ENCODE measurements around the gene KCTD17. TPM values are rescaled to one million over a fixed set of nuclear protein-coding genes. Genes with fewer than 3 reads are reported as not detected.

KCTD17 gene
- polyA plus RNA-seq, 6 donors from 2014 or later, result 6.7 to 15.6 (median 9.5) TPM

GRCh38 chr22:37074537-37074936 lies 23.0 kb downstream of the KCTD17 start:
- DNase-seq, result no peak
- ATAC-seq (ENCODE audit: low read depth in 2 of 2), result no peak
- no peak overlapping the region for H3K4me3 Mint-ChIP-seq
- peak overlapping the region in 1 of 6 donors; percentile 82 for H3K27ac Mint-ChIP-seq
- H3K9me3 Mint-ChIP-seq, result no peaks in the 10 kb centered on the region
- H3K36me3 Mint-ChIP-seq, result no peaks in the 10 kb centered on the region
- H3K4me1 Mint-ChIP-seq, result peaks cover 0 to 13% (median 0%) of the 10 kb centered on the region in 3 donors
- H3K27me3 Mint-ChIP-seq, result peaks cover 9 to 41% (median 37%) of the 10 kb centered on the region in 3 donors

GRCh38 chr22:37075046-37075445 lies 23.5 kb downstream of the KCTD17 start:
- Mint-ChIP-seq H3K4me3 (no peak overlapping the region), H3K9me3 (no peaks in the 10 kb centered on the region), H3K4me1 (peaks cover 0 to 13% (median 0%) of the 10 kb centered on the region in 3 donors), H3K27ac (no peak overlapping the region), H3K27me3 (peaks cover 8 to 39% (median 36%) of the 10 kb centered on the region in 3 donors), H3K36me3 (no peaks in the 10 kb centered on the region)
- DNase-seq (no peak), ATAC-seq (ENCODE audit: low read depth in 2 of 2) (no peak)

GRCh38 chr22:37075822-37076433 lies 24.4 kb downstream of the KCTD17 start:
- no peak for DNase-seq
- no peak for ATAC-seq (ENCODE audit: low read depth in 2 of 2)
- H3K4me1 Mint-ChIP-seq, result peaks cover 0 to 13% (median 0%) of the 10 kb centered on the region in 3 donors
- H3K36me3 Mint-ChIP-seq, result no peaks in the 10 kb centered on the region
- peaks cover 8 to 39% (median 28%) of the 10 kb centered on the region in 3 donors for H3K27me3 Mint-ChIP-seq
- no peaks in the 10 kb centered on the region for H3K9me3 Mint-ChIP-seq
- H3K27ac Mint-ChIP-seq, result peak overlapping the region in 1 of 6 donors; percentile 79
- H3K4me3 Mint-ChIP-seq, result no peak overlapping the region

- DNase-seq (peak; percentile 58), ATAC-seq (ENCODE audit: low read depth in 2 of 2) (peak; percentile 65 to 68)
- Mint-ChIP-seq H3K9me3 (no peaks in the 10 kb centered on the region), H3K4me1 (peaks cover 0 to 13% (median 0%) of the 10 kb centered on the region in 3 donors), H3K36me3 (no peaks in the 10 kb centered on the region), H3K27me3 (peaks cover 13 to 39% (median 28%) of the 10 kb centered on the region in 3 donors), H3K4me3 (no peak overlapping the region), H3K27ac (peak overlapping the region in 2 of 6 donors; percentile 42 to 52)
These were observed 26.4 kb downstream of the KCTD17 start for GRCh38 chr22:37077802-37078448.

GRCh38 chr22:37079158-37079557 lies 27.6 kb downstream of the KCTD17 start:
- peaks cover 13 to 46% (median 33%) of the 10 kb centered on the region in 3 donors for H3K27me3 Mint-ChIP-seq
- peaks cover 0 to 13% (median 0%) of the 10 kb centered on the region in 3 donors for H3K4me1 Mint-ChIP-seq
- H3K27ac Mint-ChIP-seq, result peak overlapping the region in 2 of 6 donors; percentile 10 to 40
- ATAC-seq (ENCODE audit: low read depth in 2 of 2) (no peak), DNase-seq (no peak)
- no peaks in the 10 kb centered on the region for H3K36me3 Mint-ChIP-seq
- H3K9me3 Mint-ChIP-seq, result no peaks in the 10 kb centered on the region
- H3K4me3 Mint-ChIP-seq, result no peak overlapping the region

GRCh38 chr22:37079668-37080171 lies 28.2 kb downstream of the KCTD17 start:
- peak overlapping the region in 3 of 6 donors; percentile 10 to 82 (median 50) for H3K27ac Mint-ChIP-seq
- H3K4me3 Mint-ChIP-seq, result no peak overlapping the region
- no peak for DNase-seq
- ATAC-seq (ENCODE audit: low read depth in 2 of 2), result peak; percentile 36 to 67
- peaks cover 13 to 41% (median 33%) of the 10 kb centered on the region in 3 donors for H3K27me3 Mint-ChIP-seq
- H3K9me3 Mint-ChIP-seq, result no peaks in the 10 kb centered on the region
- H3K36me3 Mint-ChIP-seq, result no peaks in the 10 kb centered on the region
- H3K4me1 Mint-ChIP-seq, result peaks cover 0 to 13% (median 0%) of the 10 kb centered on the region in 3 donors

- no peak overlapping the region for H3K4me3 Mint-ChIP-seq
- no peaks in the 10 kb centered on the region for H3K36me3 Mint-ChIP-seq
- H3K9me3 Mint-ChIP-seq, result no peaks in the 10 kb centered on the region
- H3K4me1 Mint-ChIP-seq, result peaks cover 0 to 13% (median 0%) of the 10 kb centered on the region in 3 donors
- H3K27me3 Mint-ChIP-seq, result peaks cover 9 to 42% (median 33%) of the 10 kb centered on the region in 3 donors
- no peak for DNase-seq
- ATAC-seq (ENCODE audit: low read depth in 2 of 2), result no peak
- H3K27ac Mint-ChIP-seq, result peak overlapping the region in 1 of 6 donors; percentile 40
These were observed 28.9 kb downstream of the KCTD17 start for GRCh38 chr22:37080438-37080837.

GRCh38 chr22:37080838-37081237 lies 29.3 kb downstream of the KCTD17 start:
- Mint-ChIP-seq H3K4me1 (peaks cover 0 to 13% (median 0%) of the 10 kb centered on the region in 3 donors), H3K4me3 (no peak overlapping the region), H3K9me3 (no peaks in the 10 kb centered on the region), H3K27me3 (peaks cover 5 to 42% (median 33%) of the 10 kb centered on the region in 3 donors), H3K36me3 (no peaks in the 10 kb centered on the region), H3K27ac (no peak overlapping the region)
- DNase-seq (no peak), ATAC-seq (ENCODE audit: low read depth in 2 of 2) (no peak)

- Mint-ChIP-seq H3K27me3 (peaks cover 5 to 42% (median 29%) of the 10 kb centered on the region in 3 donors), H3K9me3 (no peaks in the 10 kb centered on the region), H3K27ac (no peak overlapping the region), H3K36me3 (no peaks in the 10 kb centered on the region), H3K4me3 (no peak overlapping the region), H3K4me1 (peaks cover 0 to 13% (median 0%) of the 10 kb centered on the region in 3 donors)
- ATAC-seq (ENCODE audit: low read depth in 2 of 2), result no peak
- no peak for DNase-seq
These were observed 30.8 kb downstream of the KCTD17 start for GRCh38 chr22:37082251-37082873.

- H3K36me3 Mint-ChIP-seq, result no peaks in the 10 kb centered on the region
- peaks cover 5 to 45% (median 35%) of the 10 kb centered on the region in 3 donors for H3K27me3 Mint-ChIP-seq
- peak overlapping the region in 1 of 8 donors; percentile 43 for H3K4me3 Mint-ChIP-seq
- no peak for DNase-seq
- ATAC-seq (ENCODE audit: low read depth in 2 of 2), result no peak
- H3K4me1 Mint-ChIP-seq, result peaks cover 0 to 4% (median 0%) of the 10 kb centered on the region in 3 donors
- H3K9me3 Mint-ChIP-seq, result no peaks in the 10 kb centered on the region
- H3K27ac Mint-ChIP-seq, result no peak overlapping the region
These were observed 32.4 kb downstream of the KCTD17 start for GRCh38 chr22:37083914-37084313.

- Mint-ChIP-seq H3K36me3 (no peaks in the 10 kb centered on the region), H3K9me3 (no peaks in the 10 kb centered on the region), H3K27ac (no peak overlapping the region), H3K4me3 (no peak overlapping the region), H3K4me1 (peaks cover 0 to under 1% (median 0%) of the 10 kb centered on the region in 3 donors), H3K27me3 (peaks cover 5 to 40% (median 36%) of the 10 kb centered on the region in 3 donors)
- no peak for ATAC-seq (ENCODE audit: low read depth in 2 of 2)
- no peak for DNase-seq
These were observed 32.8 kb downstream of the KCTD17 start for GRCh38 chr22:37084385-37084784.

GRCh38 chr22:37086184-37086583 lies 34.6 kb downstream of the KCTD17 start:
- H3K27ac Mint-ChIP-seq, result no peak overlapping the region
- H3K36me3 Mint-ChIP-seq, result no peaks in the 10 kb centered on the region
- peaks cover 5 to 37% (median 36%) of the 10 kb centered on the region in 3 donors for H3K27me3 Mint-ChIP-seq
- no peak for DNase-seq
- ATAC-seq (ENCODE audit: low read depth in 2 of 2), result no peak
- H3K9me3 Mint-ChIP-seq, result no peaks in the 10 kb centered on the region
- no peak overlapping the region for H3K4me3 Mint-ChIP-seq
- no peaks in the 10 kb centered on the region for H3K4me1 Mint-ChIP-seq

GRCh38 chr22:37088108-37088605 lies 36.6 kb downstream of the KCTD17 start:
- no peak for DNase-seq
- Mint-ChIP-seq H3K9me3 (no peaks in the 10 kb centered on the region), H3K36me3 (no peaks in the 10 kb centered on the region), H3K4me3 (no peak overlapping the region), H3K4me1 (no peaks in the 10 kb centered on the region), H3K27me3 (peaks cover 4 to 42% (median 37%) of the 10 kb centered on the region in 3 donors), H3K27ac (no peak overlapping the region)
- no peak for ATAC-seq (ENCODE audit: low read depth in 2 of 2)

Measured in naive B cell (primary cell).